ENCODE data around the gene TRAF7.

DNA sequence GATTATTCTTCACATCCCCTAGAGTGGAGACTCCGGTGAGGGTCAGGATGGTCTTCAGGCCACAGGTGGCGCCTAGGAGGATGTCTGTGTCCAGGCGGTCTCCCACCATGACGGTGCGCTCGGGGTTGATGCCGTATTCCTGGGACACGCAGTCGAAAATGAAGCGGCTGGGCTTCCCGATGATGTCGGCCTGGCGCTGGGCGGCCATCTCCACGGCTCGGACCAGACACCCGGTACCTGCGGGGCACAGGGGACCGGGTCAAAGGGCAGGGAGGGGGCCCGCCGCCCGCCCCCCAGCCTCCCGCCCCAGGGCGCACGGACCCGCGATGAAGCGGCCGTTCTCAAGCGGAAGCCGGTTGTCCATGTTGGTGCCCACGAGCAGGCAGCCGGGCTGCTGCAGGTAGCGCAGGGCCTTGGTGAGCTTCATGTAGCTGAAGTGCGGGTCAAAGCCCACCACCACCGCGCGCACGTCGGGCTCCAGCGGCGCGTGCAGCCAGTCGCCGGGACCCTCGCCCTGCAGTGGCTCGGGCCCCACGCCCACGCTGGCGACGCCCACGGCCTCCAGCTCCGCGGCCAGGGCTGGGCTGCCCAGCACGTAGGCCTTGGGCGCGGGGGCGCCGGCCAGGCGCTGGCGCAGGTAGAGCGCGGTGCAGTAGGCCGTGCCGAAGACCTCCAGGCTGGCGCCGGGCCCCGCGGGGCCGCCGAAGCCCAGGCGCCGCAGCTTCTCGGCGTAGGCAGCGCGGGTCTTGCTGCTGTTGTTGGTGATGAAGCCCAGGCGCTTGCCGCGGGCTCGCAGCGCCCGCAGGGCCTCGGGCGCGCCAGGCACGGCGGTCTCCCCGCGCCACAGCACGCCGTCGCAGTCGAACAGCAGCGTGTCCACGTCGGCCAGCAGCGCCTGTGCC is 58.5 kb downstream of the TRAF7 start:
- no peak for TF ChIP-seq CTCF (IDR thresholded peaks at IDR 0.05; ENCODE audit: low read depth, low read length, poor library complexity, severe bottlenecking)
- TF ChIP-seq EZH2phosphoT487 (IDR thresholded peaks at IDR 0.05; ENCODE audit: borderline replicate concordance, low read length): no peak
